Neural cell (in vitro differentiated cells): ENCODE data around the gene ADAMTS2.

Source experiments
- CTCF ChIP-seq: fragments of 450-650 bp; IDR thresholded peaks from 2 replicates; pipeline ENCODE4 v1.5.1; 2014; ENCODE audit warnings: antibody characterized with exemption, mild to moderate bottlenecking, moderate library complexity; ENCODE audit not compliant: poor library complexity, severe bottlenecking
- EP300 ChIP-seq: fragments of 450-650 bp; conservative IDR thresholded peaks from 2 replicates; pipeline ENCODE4 v1.6.1; 2014; ENCODE audit warnings: antibody characterized with exemption, mild to moderate bottlenecking, moderate library complexity; ENCODE audit not compliant: poor library complexity, severe bottlenecking
- EZH2 ChIP-seq: fragments of 200-600, 300-800 bp; shearing (Covaris generic), sonication (generic); IDR thresholded peaks from 2 replicates; pipeline ENCODE4 v1.6.1; 2014; ENCODE audit warnings: antibody characterized with exemption, low read length, borderline replicate concordance, mild to moderate bottlenecking; ENCODE audit not compliant: insufficient read depth, poor library complexity, severe bottlenecking
- MXI1 ChIP-seq: fragments of 450-650 bp; conservative IDR thresholded peaks from 2 replicates; pipeline ENCODE4 v1.6.1; 2014; ENCODE audit warnings: antibody characterized with exemption, mild to moderate bottlenecking; ENCODE audit not compliant: poor library complexity, severe bottlenecking
- POLR2AphosphoS5 ChIP-seq: IDR thresholded peaks from 2 replicates; pipeline ENCODE4 v1.6.1; 2012
- SMC3 ChIP-seq: fragments of 450-650 bp; conservative IDR thresholded peaks from 2 replicates; pipeline ENCODE4 v1.6.1; 2014; ENCODE audit warnings: antibody characterized with exemption, mild to moderate bottlenecking, moderate library complexity; ENCODE audit not compliant: poor library complexity
- TAF1 ChIP-seq: IDR thresholded peaks from 2 replicates; pipeline ENCODE4 v1.6.1; 2012; ENCODE audit warnings: low read depth
- TF ChIP-seq, protein P1 (sequence below): IDR thresholded peaks from 2 replicates; pipeline ENCODE4 v1.6.1; 2012; ENCODE audit warnings: borderline replicate concordance

- no peak for TF ChIP-seq CTCF
- TF ChIP-seq, protein P1, sequence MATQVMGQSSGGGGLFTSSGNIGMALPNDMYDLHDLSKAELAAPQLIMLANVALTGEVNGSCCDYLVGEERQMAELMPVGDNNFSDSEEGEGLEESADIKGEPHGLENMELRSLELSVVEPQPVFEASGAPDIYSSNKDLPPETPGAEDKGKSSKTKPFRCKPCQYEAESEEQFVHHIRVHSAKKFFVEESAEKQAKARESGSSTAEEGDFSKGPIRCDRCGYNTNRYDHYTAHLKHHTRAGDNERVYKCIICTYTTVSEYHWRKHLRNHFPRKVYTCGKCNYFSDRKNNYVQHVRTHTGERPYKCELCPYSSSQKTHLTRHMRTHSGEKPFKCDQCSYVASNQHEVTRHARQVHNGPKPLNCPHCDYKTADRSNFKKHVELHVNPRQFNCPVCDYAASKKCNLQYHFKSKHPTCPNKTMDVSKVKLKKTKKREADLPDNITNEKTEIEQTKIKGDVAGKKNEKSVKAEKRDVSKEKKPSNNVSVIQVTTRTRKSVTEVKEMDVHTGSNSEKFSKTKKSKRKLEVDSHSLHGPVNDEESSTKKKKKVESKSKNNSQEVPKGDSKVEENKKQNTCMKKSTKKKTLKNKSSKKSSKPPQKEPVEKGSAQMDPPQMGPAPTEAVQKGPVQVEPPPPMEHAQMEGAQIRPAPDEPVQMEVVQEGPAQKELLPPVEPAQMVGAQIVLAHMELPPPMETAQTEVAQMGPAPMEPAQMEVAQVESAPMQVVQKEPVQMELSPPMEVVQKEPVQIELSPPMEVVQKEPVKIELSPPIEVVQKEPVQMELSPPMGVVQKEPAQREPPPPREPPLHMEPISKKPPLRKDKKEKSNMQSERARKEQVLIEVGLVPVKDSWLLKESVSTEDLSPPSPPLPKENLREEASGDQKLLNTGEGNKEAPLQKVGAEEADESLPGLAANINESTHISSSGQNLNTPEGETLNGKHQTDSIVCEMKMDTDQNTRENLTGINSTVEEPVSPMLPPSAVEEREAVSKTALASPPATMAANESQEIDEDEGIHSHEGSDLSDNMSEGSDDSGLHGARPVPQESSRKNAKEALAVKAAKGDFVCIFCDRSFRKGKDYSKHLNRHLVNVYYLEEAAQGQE = no peak
- TF ChIP-seq EZH2 = no peak
- TF ChIP-seq SMC3 = no peak
- no peak for TF ChIP-seq TAF1
- TF ChIP-seq MXI1 = no peak
- TF ChIP-seq EP300 = no peak
- TF ChIP-seq POLR2AphosphoS5 = no peak
Observed at GRCh38 chr5:179220716-179221115, 124.5 kb downstream of the ADAMTS2 start.
